Neural progenitor cell (in vitro differentiated cells): Measurements from ENCODE around the gene LMNB1. TPM values are rescaled to one million over a fixed set of nuclear protein-coding genes. Genes with fewer than 3 reads are reported as not detected.

Experiments
- DNase-seq: peaks from one replicate; pipeline ENCODE4 v3.0.0-alpha.2; 2016; ENCODE audit warnings: low spot score
- H2AFZ ChIP-seq: fragments of 200-600 bp; sonication (generic); replicated peaks from 2 replicates; pipeline ENCODE4 v1.6.1; 2016; ENCODE audit warnings: antibody characterized with exemption
- H3F3A ChIP-seq: fragments of 200-600 bp; sonication (generic); 2 replicates; pipeline ENCODE4 v1.6.1; 2016; ENCODE audit warnings: antibody characterized with exemption, low read depth
- H3K27ac ChIP-seq: fragments of 200-600 bp; sonication (generic); 2 replicates; pipeline ENCODE4 v1.5.1; 2016; ENCODE audit warnings: mild to moderate bottlenecking
- H3K27me3 ChIP-seq: fragments of 200-600 bp; sonication (generic); 2 replicates; pipeline ENCODE4 v1.6.1; 2016; ENCODE audit warnings: mild to moderate bottlenecking, moderate library complexity
- H3K36me3 ChIP-seq: fragments of 200-600 bp; sonication (generic); 2 replicates; pipeline ENCODE4 v1.5.1; 2016
- H3K4me1 ChIP-seq: fragments of 200-600 bp; sonication (generic); 2 replicates; pipeline ENCODE4 v1.6.1; 2016; ENCODE audit warnings: mixed run types
- H3K4me2 ChIP-seq: fragments of 200-600 bp; sonication (generic); 2 replicates; pipeline ENCODE4 v1.6.1; 2016
- H3K4me3 ChIP-seq: fragments of 200-600 bp; sonication (generic); 2 replicates; pipeline ENCODE4 v1.5.1; 2016
- H3K79me2 ChIP-seq: fragments of 200-600 bp; sonication (generic); 2 replicates; pipeline ENCODE4 v1.6.1; 2016; ENCODE audit warnings: low read depth
- H3K9ac ChIP-seq: fragments of 200-600 bp; sonication (generic); 2 replicates; pipeline ENCODE4 v1.6.1; 2016
- H3K9me3 ChIP-seq: fragments of 200-600 bp; sonication (generic); 2 replicates; pipeline ENCODE4 v1.5.1; 2016; ENCODE audit warnings: low read depth
- H4K20me1 ChIP-seq: fragments of 200-600 bp; sonication (generic); 2 replicates; pipeline ENCODE4 v1.6.1; 2016; ENCODE audit warnings: low read depth
- H3K27ac Mint-ChIP-seq: 3 replicates; pipeline ENCODE4 v1.8.0; 2021; ENCODE audit warnings: mixed read lengths
- H3K27me3 Mint-ChIP-seq: 2 replicates; pipeline ENCODE4 v1.8.0; 2022; ENCODE audit warnings: low read depth, mild to moderate bottlenecking, inconsistent platforms, moderate library complexity, mixed read lengths; ENCODE audit not compliant: insufficient read depth
- H3K36me3 Mint-ChIP-seq: 3 replicates; pipeline ENCODE4 v1.8.0; 2021; ENCODE audit warnings: mixed read lengths
- H3K4me1 Mint-ChIP-seq: 3 replicates; pipeline ENCODE4 v1.8.0; 2021; ENCODE audit warnings: mixed read lengths
- H3K4me3 Mint-ChIP-seq: 3 replicates; pipeline ENCODE4 v1.8.0; 2021; ENCODE audit warnings: mild to moderate bottlenecking, moderate library complexity, mixed read lengths
- H3K9me3 Mint-ChIP-seq: 3 replicates; pipeline ENCODE4 v1.8.0; 2020; ENCODE audit warnings: mixed read lengths
- CTCF ChIP-seq: fragments of 200-600 bp; sonication (generic); IDR thresholded peaks from 2 replicates; pipeline ENCODE4 v1.5.1; 2017; ENCODE audit warnings: antibody characterized with exemption, mild to moderate bottlenecking
- EZH2 ChIP-seq: fragments of 200-600 bp; sonication (generic); IDR thresholded peaks from 2 replicates; pipeline ENCODE4 v1.6.1; 2017; ENCODE audit warnings: antibody characterized with exemption, mild to moderate bottlenecking, moderate library complexity
- EZH2phosphoT487 ChIP-seq: fragments of 200-600 bp; sonication (generic); IDR thresholded peaks from 2 replicates; pipeline ENCODE4 v1.6.1; 2017; ENCODE audit warnings: antibody characterized with exemption
- total RNA-seq: library from RNA; depleted of rRNA; stranded (reverse); fragments of >200 nt; gene quantifications from 2 replicates; pipeline ENCODE4 v1.2.3, GENCODE V29; 2015; ENCODE audit warnings: low replicate concordance

LMNB1 gene
- total RNA-seq, 1 donor from 2014 or later, result 245 TPM

DNA sequence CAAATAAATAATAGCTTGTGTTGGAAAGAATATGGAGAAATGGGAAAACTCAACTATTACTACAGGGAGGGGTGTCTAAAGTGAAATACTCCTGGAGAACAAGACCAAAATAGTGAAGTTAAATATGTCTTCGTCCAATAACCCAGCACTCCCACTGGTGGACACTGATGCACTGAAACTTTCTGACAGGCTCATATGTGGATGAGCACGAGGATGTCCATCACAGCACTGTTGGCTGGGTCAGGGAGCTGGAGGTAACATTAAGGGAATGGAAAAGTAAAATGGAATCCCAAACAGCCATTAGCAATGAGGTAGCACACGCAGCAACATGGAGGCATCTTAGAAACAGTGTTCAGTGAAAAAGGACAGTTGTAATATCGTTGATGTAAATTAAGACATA lies 86.5 kb downstream of the LMNB1 start:
- no peak overlapping the region for H3K4me3 Mint-ChIP-seq
- H3K36me3 Mint-ChIP-seq, result peaks cover 4% of the 10 kb centered on the region
- peaks cover 9% of the 10 kb centered on the region for H3K4me1 ChIP-seq
- no peaks in the 10 kb centered on the region for H3K27me3 ChIP-seq
- no peak overlapping the region for H2AFZ ChIP-seq
- H3K9ac ChIP-seq, result no peak overlapping the region
- H3K27me3 Mint-ChIP-seq, result peaks cover 2% of the 10 kb centered on the region
- H3K36me3 ChIP-seq, result no peaks in the 10 kb centered on the region
- H3K4me3 ChIP-seq, result no peak overlapping the region
- TF ChIP-seq EZH2, result no peak
- no peak for TF ChIP-seq CTCF
- no peak for TF ChIP-seq EZH2phosphoT487
- H4K20me1 ChIP-seq, result no peaks in the 10 kb centered on the region
- H3K27ac ChIP-seq, result no peak overlapping the region
- H3K79me2 ChIP-seq, result no peaks in the 10 kb centered on the region
- H3K9me3 ChIP-seq, result no peaks in the 10 kb centered on the region
- no peak overlapping the region for H3K4me2 ChIP-seq
- no peak overlapping the region for H3K27ac Mint-ChIP-seq
- H3F3A ChIP-seq, result peaks cover 2% of the 10 kb centered on the region
- H3K4me1 Mint-ChIP-seq, result peaks cover 2% of the 10 kb centered on the region
- no peak for DNase-seq
- no peaks in the 10 kb centered on the region for H3K9me3 Mint-ChIP-seq

DNA sequence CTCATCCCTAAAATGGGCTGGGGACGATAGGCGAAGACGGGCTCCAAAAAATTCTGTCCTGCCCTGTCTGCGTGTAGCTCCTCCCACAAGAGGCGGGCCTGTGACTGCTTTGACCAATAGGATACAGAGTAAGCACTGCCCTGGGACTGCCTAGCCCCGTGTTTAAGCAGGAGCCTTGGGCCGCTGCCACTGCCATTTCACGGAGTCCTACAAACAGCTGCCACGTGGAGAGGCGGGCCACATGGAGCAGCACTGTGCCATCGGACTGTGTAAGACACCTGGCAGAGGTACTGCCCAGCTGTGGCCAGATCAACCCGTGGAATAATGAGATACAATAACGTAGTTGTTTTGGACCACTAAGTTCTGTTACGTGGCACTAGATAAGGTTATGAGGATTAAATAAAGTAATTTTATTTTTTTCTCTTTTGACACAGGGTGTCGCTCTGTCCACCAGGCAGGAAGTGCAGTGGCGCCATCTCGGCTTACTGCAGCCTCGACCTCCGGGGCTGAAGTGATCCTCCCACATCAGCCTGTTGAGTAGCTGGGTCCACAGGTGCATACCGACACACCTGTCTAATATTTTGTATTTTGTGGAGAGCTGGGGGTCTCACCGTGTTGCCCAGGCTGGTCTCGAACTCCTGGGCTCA lies 87.2 kb downstream of the LMNB1 start:
- Histone ChIP-seq H3K27ac (no peak overlapping the region), H3K36me3 (no peaks in the 10 kb centered on the region), H3K9me3 (no peaks in the 10 kb centered on the region), H3F3A (peaks cover 10% of the 10 kb centered on the region), H3K4me2 (no peak overlapping the region), H3K79me2 (no peaks in the 10 kb centered on the region), H3K4me3 (no peak overlapping the region), H3K4me1 (peaks cover 14% of the 10 kb centered on the region), H3K9ac (no peak overlapping the region), H3K27me3 (no peaks in the 10 kb centered on the region), H4K20me1 (no peaks in the 10 kb centered on the region), H2AFZ (no peak overlapping the region)
- peaks cover 4% of the 10 kb centered on the region for H3K36me3 Mint-ChIP-seq
- peaks cover 9% of the 10 kb centered on the region for H3K4me1 Mint-ChIP-seq
- H3K27ac Mint-ChIP-seq, result no peak overlapping the region
- no peak for TF ChIP-seq CTCF
- no peak for TF ChIP-seq EZH2phosphoT487
- TF ChIP-seq EZH2, result no peak
- DNase-seq, result no peak
- no peaks in the 10 kb centered on the region for H3K9me3 Mint-ChIP-seq
- H3K27me3 Mint-ChIP-seq, result peaks cover 2% of the 10 kb centered on the region
- no peak overlapping the region for H3K4me3 Mint-ChIP-seq

DNA sequence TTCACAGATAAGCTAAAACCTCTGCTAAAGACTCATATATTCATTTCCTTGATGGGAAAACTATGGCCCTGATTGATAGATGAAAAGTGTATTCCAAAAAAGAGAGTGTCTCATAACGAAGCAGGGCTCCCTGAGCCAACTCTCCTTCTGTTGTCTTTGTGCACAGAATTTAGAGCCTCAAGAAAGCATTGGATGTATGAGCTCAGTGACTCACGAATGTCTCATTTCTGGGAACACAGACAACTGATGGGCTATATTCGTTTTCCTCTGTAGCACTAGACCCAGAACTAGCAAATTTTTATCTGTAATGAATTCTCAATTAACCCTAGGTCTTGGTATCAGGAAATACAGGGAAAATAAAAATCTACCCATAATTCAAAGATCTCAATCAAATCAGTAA lies 88.4 kb downstream of the LMNB1 start:
- peaks cover 15% of the 10 kb centered on the region for H3K4me1 Mint-ChIP-seq
- Histone ChIP-seq H3K9ac (no peak overlapping the region), H3K79me2 (no peaks in the 10 kb centered on the region), H3K4me3 (no peak overlapping the region), H3K27me3 (no peaks in the 10 kb centered on the region), H3K4me2 (no peak overlapping the region), H3K27ac (no peak overlapping the region), H3K4me1 (peaks cover 25% of the 10 kb centered on the region), H2AFZ (no peak overlapping the region), H3K9me3 (no peaks in the 10 kb centered on the region), H3K36me3 (no peaks in the 10 kb centered on the region), H3F3A (peaks cover 16% of the 10 kb centered on the region), H4K20me1 (no peaks in the 10 kb centered on the region)
- no peak overlapping the region for H3K4me3 Mint-ChIP-seq
- TF ChIP-seq EZH2 (no peak), EZH2phosphoT487 (no peak), CTCF (no peak)
- H3K27me3 Mint-ChIP-seq, result peaks cover 4% of the 10 kb centered on the region
- peaks cover 4% of the 10 kb centered on the region for H3K36me3 Mint-ChIP-seq
- H3K9me3 Mint-ChIP-seq, result no peaks in the 10 kb centered on the region
- no peak for DNase-seq
- no peak overlapping the region for H3K27ac Mint-ChIP-seq
